Immature natural killer cell (primary cell): Measurements from ENCODE around the gene LENEP. TPM values are rescaled to one million over a fixed set of nuclear protein-coding genes. Genes with fewer than 3 reads are reported as not detected.
A peak's percentile ranks its signal among the peaks of the same experiment; 100 is the strongest.
"Not testable (repeated sequence)": the region's sequence is repeated elsewhere in the genome, so short reads cannot be mapped to it uniquely, and the experiment has no call there.

Source experiments
- DNase-seq, 3 donors: peaks; one replicate each; pipeline ENCODE4 v3.0.0; 2022; ENCODE audit warnings: mixed read lengths in 1 of 3
- H3K27ac Mint-ChIP-seq, 6 donors: one replicate each; pipeline ENCODE4 v1.8.0; 2020; ENCODE audit warnings: mixed read lengths in 6 of 6, mild to moderate bottlenecking in 5 of 6, inconsistent platforms in 4 of 6, moderate library complexity in 3 of 6
- H3K27me3 Mint-ChIP-seq, 3 donors: one replicate each; pipeline ENCODE4 v1.8.0; 2020 to 2021; ENCODE audit warnings: low read depth in 3 of 3, mild to moderate bottlenecking in 3 of 3, mixed read lengths in 3 of 3, moderate library complexity in 3 of 3, inconsistent platforms in 1 of 3
- H3K36me3 Mint-ChIP-seq, 3 donors: one replicate each; pipeline ENCODE4 v1.8.0; 2020; ENCODE audit warnings: mixed read lengths in 3 of 3, inconsistent platforms in 2 of 3, mild to moderate bottlenecking in 2 of 3
- H3K4me1 Mint-ChIP-seq, 2 donors: one replicate each; pipeline ENCODE4 v1.8.0; 2020; ENCODE audit warnings: inconsistent platforms in 2 of 2, mild to moderate bottlenecking in 2 of 2, mixed read lengths in 2 of 2, moderate library complexity in 1 of 2
- H3K4me3 Mint-ChIP-seq, 5 donors: one replicate each; pipeline ENCODE4 v1.8.0; 2020; ENCODE audit warnings: mild to moderate bottlenecking in 5 of 5, mixed read lengths in 5 of 5, inconsistent platforms in 3 of 5, moderate library complexity in 3 of 5
- H3K9me3 Mint-ChIP-seq, 6 donors: one replicate each; pipeline ENCODE4 v1.8.0; 2020; ENCODE audit warnings: mild to moderate bottlenecking in 6 of 6, mixed read lengths in 6 of 6, inconsistent platforms in 4 of 6, moderate library complexity in 3 of 6
- polyA plus RNA-seq, 3 donors: library from polyadenylated mRNA; unstranded; fragments of 300-500 nt; fragmentation: Illumina TruSeq; gene quantifications; one replicate each; pipeline ENCODE4 v1.2.3, GENCODE V29; 2021

LENEP gene
- polyA plus RNA-seq, 3 donors from 2014 or later, result not detected

- Mint-ChIP-seq H3K9me3 (no peaks in the 10 kb centered on the region), H3K27me3 (peaks cover 0 to 6% (median 2%) of the 10 kb centered on the region in 3 donors), H3K4me3 (no peak overlapping the region), H3K4me1 (peaks cover 6 to 19% of the 10 kb centered on the region in 2 donors), H3K36me3 (peaks cover 0 to 15% (median 3%) of the 10 kb centered on the region in 3 donors), H3K27ac (no peak overlapping the region)
- DNase-seq, result no peak
Observed at GRCh38 chr1:154992721-154993571, 440 bp upstream of the LENEP start.

- peaks cover 0 to 4% (median 2%) of the 10 kb centered on the region in 3 donors for H3K27me3 Mint-ChIP-seq
- no peak overlapping the region for H3K4me3 Mint-ChIP-seq
- H3K4me1 Mint-ChIP-seq, result peaks cover 11 to 13% of the 10 kb centered on the region in 2 donors
- no peaks in the 10 kb centered on the region for H3K9me3 Mint-ChIP-seq
- H3K27ac Mint-ChIP-seq, result no peak overlapping the region
- DNase-seq, result no peak
- H3K36me3 Mint-ChIP-seq, result peaks cover 0 to 4% (median 0%) of the 10 kb centered on the region in 3 donors
Observed at GRCh38 chr1:154994269-154994587, 842 bp downstream of the LENEP start.

- peaks cover 0 to 4% (median 2%) of the 10 kb centered on the region in 3 donors for H3K27me3 Mint-ChIP-seq
- no peak overlapping the region for H3K4me3 Mint-ChIP-seq
- no peak for DNase-seq
- H3K36me3 Mint-ChIP-seq, result peaks cover 0 to 3% (median 0%) of the 10 kb centered on the region in 3 donors
- H3K27ac Mint-ChIP-seq, result no peak overlapping the region
- peaks cover 11 to 12% of the 10 kb centered on the region in 2 donors for H3K4me1 Mint-ChIP-seq
- no peaks in the 10 kb centered on the region for H3K9me3 Mint-ChIP-seq
Observed at GRCh38 chr1:154994591-154994990, 1.2 kb downstream of the LENEP start.

- H3K4me3 Mint-ChIP-seq, result not testable (repeated sequence)
Observed at GRCh38 chr1:154995301-154995983, 2.1 kb downstream of the LENEP start.

DNA sequence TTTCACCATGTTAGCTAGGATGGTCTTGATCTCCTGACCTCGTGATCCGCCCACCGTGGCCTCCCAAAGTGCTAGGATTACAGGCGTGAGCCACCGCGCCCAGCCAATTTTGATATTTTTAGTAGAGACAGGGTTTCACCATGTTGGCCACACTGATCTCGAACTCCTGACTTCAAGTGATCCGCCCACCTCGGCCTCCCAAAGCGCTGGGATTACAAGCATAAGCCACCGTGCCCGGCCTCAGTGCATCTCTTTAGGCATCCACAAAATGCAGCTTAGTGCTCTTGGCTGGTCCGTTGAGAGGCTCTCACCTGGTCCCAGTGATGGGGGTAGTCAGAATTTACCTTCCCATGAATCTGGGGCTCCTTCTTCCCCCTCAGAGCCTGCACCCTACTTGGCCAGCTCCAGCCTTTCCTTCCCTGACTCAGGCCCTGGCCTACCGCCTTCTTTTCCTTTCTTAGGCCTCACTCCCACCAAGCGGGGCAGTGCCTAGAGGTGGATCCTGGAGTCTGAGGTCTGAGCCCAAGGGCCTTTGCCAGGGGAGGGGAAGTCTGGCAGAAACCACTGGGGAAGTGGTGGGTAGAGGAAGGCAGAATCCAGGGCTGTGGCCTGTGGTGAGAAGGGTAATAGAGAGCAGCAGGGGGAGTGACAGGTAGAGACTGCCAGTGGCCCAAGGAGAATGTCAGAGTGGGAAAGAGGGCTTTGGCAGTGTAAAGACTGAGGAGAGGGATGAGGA, 3.7 kb downstream of the LENEP start:
- no peak for DNase-seq
- H3K4me1 Mint-ChIP-seq, result peaks cover 17 to 18% of the 10 kb centered on the region in 2 donors
- H3K4me3 Mint-ChIP-seq, result no peak overlapping the region
- H3K27me3 Mint-ChIP-seq, result peaks cover 0 to 9% (median 6%) of the 10 kb centered on the region in 3 donors
- H3K9me3 Mint-ChIP-seq, result no peaks in the 10 kb centered on the region
- no peaks in the 10 kb centered on the region for H3K36me3 Mint-ChIP-seq
- H3K27ac Mint-ChIP-seq, result no peak overlapping the region

More at GRCh38 chr1:154995301-154995983, 2.1 kb downstream of the LENEP start:
- not testable (repeated sequence) for H3K27me3 Mint-ChIP-seq, DNase-seq, H3K9me3 Mint-ChIP-seq, H3K36me3 Mint-ChIP-seq, H3K27ac Mint-ChIP-seq
- peaks cover 17 to 18% of the 10 kb centered on the region in 2 donors for H3K4me1 Mint-ChIP-seq

- peaks cover 18 to 20% of the 10 kb centered on the region in 2 donors for H3K4me1 Mint-ChIP-seq
- peaks cover 0 to 10% (median 4%) of the 10 kb centered on the region in 3 donors for H3K27me3 Mint-ChIP-seq
- peak overlapping the region in 1 of 6 donors; percentile 40 for H3K27ac Mint-ChIP-seq
- no peaks in the 10 kb centered on the region for H3K36me3 Mint-ChIP-seq
- H3K9me3 Mint-ChIP-seq, result no peaks in the 10 kb centered on the region
- H3K4me3 Mint-ChIP-seq, result peak overlapping the region in 2 of 5 donors; percentile 26 to 42
- no peak for DNase-seq
Observed at GRCh38 chr1:154998201-154998780, 4.9 kb downstream of the LENEP start.

DNA sequence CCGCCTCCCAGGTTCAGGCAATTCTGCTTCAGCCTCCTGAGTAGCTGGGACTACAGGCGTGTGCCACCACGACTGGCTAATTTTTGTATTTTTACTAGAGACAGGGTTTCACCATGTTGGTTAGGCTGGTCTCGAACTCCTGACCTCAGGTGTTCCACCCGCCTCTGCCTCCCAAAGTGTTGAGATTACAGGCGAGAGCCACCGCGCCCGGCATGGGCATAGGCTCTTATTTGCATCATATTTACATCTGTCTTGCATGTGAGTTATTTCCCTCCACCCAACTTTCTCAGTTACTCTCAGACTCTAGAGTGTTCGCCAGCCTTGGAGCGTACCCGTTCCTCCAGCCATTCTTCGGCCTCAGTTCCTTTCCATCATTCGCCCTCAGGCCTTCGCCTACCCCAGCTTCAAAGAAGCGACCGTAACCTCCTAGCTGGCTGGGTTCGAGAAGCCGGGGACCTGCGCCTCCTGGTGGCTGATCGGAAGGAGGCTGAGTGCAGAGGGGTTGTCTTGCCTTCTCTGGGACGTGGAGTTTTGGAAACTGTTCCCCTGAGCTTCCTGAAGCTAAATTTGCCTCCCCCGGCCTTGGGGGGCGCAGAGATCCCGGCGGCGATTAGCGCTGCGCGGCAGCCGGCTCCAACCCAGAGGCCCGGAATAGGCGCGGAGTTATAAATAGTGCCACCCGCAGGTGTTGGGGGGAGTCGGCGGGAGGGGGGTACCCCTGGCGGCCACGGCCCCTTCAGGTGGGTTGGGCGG, 5.6 kb downstream of the LENEP start:
- Mint-ChIP-seq H3K27ac (peak overlapping the region; percentile 38 to 93 (median 52)), H3K36me3 (no peaks in the 10 kb centered on the region), H3K4me1 (peaks cover 25% of the 10 kb centered on the region in 2 donors), H3K9me3 (no peaks in the 10 kb centered on the region), H3K4me3 (peak overlapping the region; percentile 74 to 86 (median 82)), H3K27me3 (peaks cover 0 to 10% (median 3%) of the 10 kb centered on the region in 3 donors)
- DNase-seq, result peak; percentile 47 to 53 (median 48)

- H3K4me1 Mint-ChIP-seq, result peaks cover 32 to 33% of the 10 kb centered on the region in 2 donors
- H3K4me3 Mint-ChIP-seq, result peak overlapping the region; percentile 84 to 90 (median 85)
- H3K9me3 Mint-ChIP-seq, result no peaks in the 10 kb centered on the region
- H3K27me3 Mint-ChIP-seq, result peaks cover 2 to 10% (median 2%) of the 10 kb centered on the region in 3 donors
- no peak for DNase-seq
- peak overlapping the region; percentile 40 to 91 (median 82) for H3K27ac Mint-ChIP-seq
- H3K36me3 Mint-ChIP-seq, result no peaks in the 10 kb centered on the region
Observed at GRCh38 chr1:154999571-155000410, 6.4 kb downstream of the LENEP start.

DNA sequence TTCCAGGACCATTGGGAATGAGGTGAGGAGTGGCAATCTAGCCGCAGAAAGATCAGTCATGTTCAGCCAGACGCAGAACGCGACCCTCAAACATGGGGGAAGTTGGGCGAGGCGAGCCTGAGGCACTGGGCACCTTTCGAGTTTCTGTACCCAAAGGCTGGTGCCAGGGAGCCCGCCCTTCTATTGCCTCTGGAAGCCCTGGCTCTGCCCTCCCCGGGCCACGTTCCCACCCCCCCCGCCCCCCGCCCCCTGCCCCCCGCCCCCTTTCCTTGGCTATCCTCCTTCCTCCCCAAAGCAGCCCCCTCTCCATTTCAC, 7.0 kb downstream of the LENEP start:
- DNase-seq, result no peak
- Mint-ChIP-seq H3K27ac (peak overlapping the region; percentile 66 to 91 (median 84)), H3K27me3 (peaks cover 2 to 10% (median 2%) of the 10 kb centered on the region in 3 donors), H3K36me3 (no peaks in the 10 kb centered on the region), H3K9me3 (no peaks in the 10 kb centered on the region), H3K4me3 (peak overlapping the region; percentile 85 to 97 (median 87)), H3K4me1 (peaks cover 35 to 37% of the 10 kb centered on the region in 2 donors)

- no peaks in the 10 kb centered on the region for H3K9me3 Mint-ChIP-seq
- H3K36me3 Mint-ChIP-seq, result no peaks in the 10 kb centered on the region
- DNase-seq, result peak; percentile 73 to 79 (median 77)
- H3K27ac Mint-ChIP-seq, result peak overlapping the region; percentile 79 to 89 (median 86)
- H3K27me3 Mint-ChIP-seq, result peaks cover 2 to 10% (median 2%) of the 10 kb centered on the region in 3 donors
- H3K4me1 Mint-ChIP-seq, result peaks cover 41 to 42% of the 10 kb centered on the region in 2 donors
- H3K4me3 Mint-ChIP-seq, result peak overlapping the region; percentile 86 to 97 (median 93)
Observed at GRCh38 chr1:155000726-155001424, 7.5 kb downstream of the LENEP start.

DNA sequence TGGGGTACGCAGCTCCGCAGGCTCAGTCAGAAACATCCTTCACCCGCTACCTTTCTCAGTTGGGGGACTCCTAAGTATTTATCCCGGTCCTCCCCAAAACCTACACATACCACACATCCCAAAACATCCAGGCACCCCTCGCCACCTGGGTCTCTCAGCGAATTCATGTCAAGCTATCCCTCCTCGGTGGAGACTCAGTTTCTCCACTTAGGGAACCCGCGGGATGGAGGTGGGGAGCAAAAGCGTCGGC, 8.0 kb downstream of the LENEP start:
- H3K27ac Mint-ChIP-seq, result peak overlapping the region; percentile 79 to 89 (median 86)
- no peaks in the 10 kb centered on the region for H3K9me3 Mint-ChIP-seq
- no peak for DNase-seq
- peak overlapping the region; percentile 86 to 97 (median 93) for H3K4me3 Mint-ChIP-seq
- H3K36me3 Mint-ChIP-seq, result no peaks in the 10 kb centered on the region
- H3K27me3 Mint-ChIP-seq, result peaks cover 2 to 8% (median 2%) of the 10 kb centered on the region in 3 donors
- H3K4me1 Mint-ChIP-seq, result peaks cover 45 to 47% of the 10 kb centered on the region in 2 donors
